Lower lobe of right lung (tissue), 2 donors: ENCODE results near the gene PLTP. TPM values are rescaled to one million over a fixed set of nuclear protein-coding genes. Genes with fewer than 3 reads are reported as not detected.

Experiments used
- ATAC-seq, 2 donors: fragments of 200-7000 bp; cut with Tn5 transposase; one replicate each; pipeline ENCODE4 v1.9.1; 2020 to 2022; ENCODE audit warnings: mild to moderate bottlenecking in 2 of 2, moderate library complexity in 2 of 2
- DNase-seq: peaks from one replicate; pipeline ENCODE4 v3.0.0-alpha.2; 2020
- H3K27ac ChIP-seq: fragments of 200-600 bp; one replicate; pipeline ENCODE4 v1.8.0; 2022
- H3K27me3 ChIP-seq: fragments of 200-600 bp; one replicate; pipeline ENCODE4 v1.8.0; 2022; ENCODE audit warnings: low read depth
- H3K36me3 ChIP-seq: fragments of 200-600 bp; one replicate; pipeline ENCODE4 v1.8.0; 2022; ENCODE audit warnings: mild to moderate bottlenecking
- H3K4me1 ChIP-seq: fragments of 200-600 bp; one replicate; pipeline ENCODE4 v1.8.0; 2022
- H3K4me3 ChIP-seq: fragments of 200-600 bp; one replicate; pipeline ENCODE4 v1.8.0; 2022; ENCODE audit warnings: mild to moderate bottlenecking
- H3K9me3 ChIP-seq: fragments of 200-600 bp; one replicate; pipeline ENCODE4 v1.8.0; 2022
- intact Hi-C: fragments of 100-400 bp; cut with DNase I; formaldehyde crosslinking; loops from one replicate; pipeline ENCODE4 v1.11.0; 2022
- long read RNA-seq: library from polyadenylated mRNA; unstranded; transcript quantifications from one replicate; pipeline ENCODE4 v2.0.0, GENCODE V29; 2021
- total RNA-seq: library from RNA; stranded (reverse); fragmentation: NEBNext Ultra II Directional; extraction: Animal tissue kit (Norgen Biotek cat#: 25700); gene quantifications from one replicate; pipeline ENCODE4 v1.2.1, GENCODE V29; 2021
- TF ChIP-seq, protein P1 (sequence below): fragments of 200-600 bp; IDR thresholded peaks from one replicate; pipeline ENCODE4 v1.8.0; 2022; ENCODE audit warnings: antibody characterized with exemption, mild to moderate bottlenecking
- donor health status: DM: no; HTN: yes; CAD: no; lungs with severe emphysema.

Gene PLTP, protein sequence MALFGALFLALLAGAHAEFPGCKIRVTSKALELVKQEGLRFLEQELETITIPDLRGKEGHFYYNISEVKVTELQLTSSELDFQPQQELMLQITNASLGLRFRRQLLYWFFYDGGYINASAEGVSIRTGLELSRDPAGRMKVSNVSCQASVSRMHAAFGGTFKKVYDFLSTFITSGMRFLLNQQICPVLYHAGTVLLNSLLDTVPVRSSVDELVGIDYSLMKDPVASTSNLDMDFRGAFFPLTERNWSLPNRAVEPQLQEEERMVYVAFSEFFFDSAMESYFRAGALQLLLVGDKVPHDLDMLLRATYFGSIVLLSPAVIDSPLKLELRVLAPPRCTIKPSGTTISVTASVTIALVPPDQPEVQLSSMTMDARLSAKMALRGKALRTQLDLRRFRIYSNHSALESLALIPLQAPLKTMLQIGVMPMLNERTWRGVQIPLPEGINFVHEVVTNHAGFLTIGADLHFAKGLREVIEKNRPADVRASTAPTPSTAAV
- total RNA-seq, result 145 TPM
- long read RNA-seq, transcript PLTP-203 (16 exons, 1,743 nt), result major isoform, 111 of 156 reads
- long read RNA-seq, partial matches to known transcripts, result 30 of 156 reads
- long read RNA-seq, other reads (novel, unspliced or antisense), result 9 of 156 reads

DNA sequence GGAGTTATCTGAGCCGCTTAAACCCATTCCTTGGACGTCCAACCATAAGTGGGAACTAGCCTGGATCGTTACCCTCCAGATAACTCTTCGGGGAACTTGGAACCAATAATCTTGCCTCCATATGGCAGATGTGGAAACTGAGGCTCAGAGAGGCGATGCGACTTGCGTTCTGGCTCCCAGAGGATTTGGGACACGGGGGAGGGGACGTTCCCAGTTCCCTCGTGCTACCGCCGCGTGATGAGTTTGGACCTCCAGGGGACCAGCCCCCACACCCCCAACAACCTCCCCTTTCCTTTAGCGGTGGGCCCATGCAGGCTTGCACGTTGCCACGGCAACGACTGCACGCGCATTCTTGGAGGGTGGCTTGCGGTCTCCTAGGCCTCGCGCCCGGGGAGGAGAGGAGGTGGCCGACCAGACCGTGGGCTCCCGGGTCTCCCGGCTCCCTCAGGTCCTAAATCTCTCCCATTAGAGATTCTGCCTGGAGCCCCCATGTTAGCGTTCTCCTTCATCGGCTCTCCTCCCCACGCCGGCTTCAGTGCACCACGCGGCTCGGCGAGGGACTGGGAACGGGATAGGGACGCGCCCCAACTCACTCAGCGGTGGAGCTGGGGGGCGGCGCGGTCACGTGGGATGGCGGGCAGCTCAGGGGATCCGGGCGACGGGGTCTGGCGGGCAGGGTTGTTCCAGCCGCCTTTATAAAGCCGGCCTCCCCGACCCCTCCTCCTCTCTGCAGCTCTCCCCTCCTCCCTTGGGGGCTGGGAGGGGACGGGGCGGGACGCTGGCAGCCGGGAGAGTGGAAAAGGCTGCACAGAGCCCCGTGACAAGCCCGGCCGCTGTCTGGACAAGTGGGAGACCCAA lies at the start of gene PLTP:
Gene PLTP (minus strand): TSS at position 670 of the 858 bp plus-strand sequence. CDS start 703 bp downstream, outside the sequence.
- H3K27me3 ChIP-seq, result peaks cover 4% of the 10 kb centered on the region
- H3K27ac ChIP-seq, result peak within 1 kb of the TSS; percentile 79
- peak within 1 kb of the TSS; percentile 59 for H3K4me3 ChIP-seq
- TF ChIP-seq, protein P1, sequence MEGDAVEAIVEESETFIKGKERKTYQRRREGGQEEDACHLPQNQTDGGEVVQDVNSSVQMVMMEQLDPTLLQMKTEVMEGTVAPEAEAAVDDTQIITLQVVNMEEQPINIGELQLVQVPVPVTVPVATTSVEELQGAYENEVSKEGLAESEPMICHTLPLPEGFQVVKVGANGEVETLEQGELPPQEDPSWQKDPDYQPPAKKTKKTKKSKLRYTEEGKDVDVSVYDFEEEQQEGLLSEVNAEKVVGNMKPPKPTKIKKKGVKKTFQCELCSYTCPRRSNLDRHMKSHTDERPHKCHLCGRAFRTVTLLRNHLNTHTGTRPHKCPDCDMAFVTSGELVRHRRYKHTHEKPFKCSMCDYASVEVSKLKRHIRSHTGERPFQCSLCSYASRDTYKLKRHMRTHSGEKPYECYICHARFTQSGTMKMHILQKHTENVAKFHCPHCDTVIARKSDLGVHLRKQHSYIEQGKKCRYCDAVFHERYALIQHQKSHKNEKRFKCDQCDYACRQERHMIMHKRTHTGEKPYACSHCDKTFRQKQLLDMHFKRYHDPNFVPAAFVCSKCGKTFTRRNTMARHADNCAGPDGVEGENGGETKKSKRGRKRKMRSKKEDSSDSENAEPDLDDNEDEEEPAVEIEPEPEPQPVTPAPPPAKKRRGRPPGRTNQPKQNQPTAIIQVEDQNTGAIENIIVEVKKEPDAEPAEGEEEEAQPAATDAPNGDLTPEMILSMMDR, result no peak
- peak; percentile 32 to 57 for ATAC-seq
- H3K4me1 ChIP-seq, result peaks cover 36% of the 10 kb centered on the region
- H3K36me3 ChIP-seq, result no peaks in the 10 kb centered on the region
- DNase-seq, result peak; percentile 66
- intact Hi-C loops, result no loop called here
- H3K9me3 ChIP-seq, result no peaks in the 10 kb centered on the region

DNA sequence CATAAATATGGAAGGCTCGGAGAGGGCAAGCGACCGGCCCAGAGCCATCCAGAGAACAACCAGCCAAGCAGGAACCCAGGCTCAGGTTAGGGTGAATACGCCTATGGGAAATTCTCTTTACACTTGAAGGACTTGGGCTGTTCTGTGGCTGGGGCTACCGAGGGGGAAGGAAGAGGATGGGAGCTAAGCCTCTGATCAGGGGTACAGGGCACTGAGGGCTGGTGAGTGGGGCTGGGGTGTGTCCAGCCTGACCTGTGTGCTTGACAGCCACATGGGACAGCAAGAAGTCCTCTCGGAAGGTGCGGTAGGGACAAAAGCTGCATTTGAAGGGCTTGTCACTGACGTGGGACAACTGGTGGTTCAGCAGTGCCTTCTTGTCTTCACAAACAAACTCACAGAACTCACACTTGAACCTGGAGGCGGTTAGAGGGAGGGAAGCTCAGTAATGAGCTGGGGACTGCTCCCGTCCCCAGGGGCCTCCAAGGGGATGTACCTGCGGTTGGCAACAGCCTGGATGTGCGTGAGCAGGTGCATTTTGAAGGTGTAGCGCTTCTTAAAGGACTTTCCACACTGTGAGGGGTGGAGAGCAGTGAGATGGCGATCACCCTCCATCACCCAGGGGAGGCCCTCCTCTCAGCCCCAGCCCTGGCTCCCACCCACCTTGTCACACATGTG lies 48.1 kb upstream of the PLTP start:
- Histone ChIP-seq H3K9me3 (no peaks in the 10 kb centered on the region), H3K27me3 (no peaks in the 10 kb centered on the region), H3K4me1 (no peaks in the 10 kb centered on the region), H3K4me3 (no peak overlapping the region), H3K27ac (no peak overlapping the region), H3K36me3 (peaks cover 99% of the 10 kb centered on the region)
- ATAC-seq, result no peak
- TF ChIP-seq, protein P1, result no peak
- peak; percentile 25 for DNase-seq
- intact Hi-C loops, result no loop called here

DNA sequence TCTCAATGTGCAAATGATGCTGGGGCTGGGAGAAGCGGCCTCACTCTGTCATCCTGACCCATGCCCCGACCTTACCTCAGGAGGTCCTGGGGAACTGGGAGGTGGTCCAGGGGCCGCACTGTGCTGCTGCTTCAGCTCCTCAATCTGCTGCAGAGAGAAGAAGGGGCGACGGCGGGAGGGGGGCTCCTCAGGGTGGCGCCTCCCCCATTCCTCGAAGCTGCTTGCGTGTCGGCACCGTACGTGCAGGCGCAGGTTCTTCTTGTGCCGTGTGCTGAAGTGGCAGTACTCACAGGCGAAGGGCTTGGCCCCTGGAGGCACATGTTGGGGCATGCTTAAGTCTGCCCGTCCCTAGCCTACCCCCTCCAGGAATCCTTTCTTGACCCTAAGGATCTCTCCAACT lies 47.2 kb upstream of the PLTP start:
- intact Hi-C loops, result no loop called here
- Histone ChIP-seq H3K36me3 (peaks cover 89% of the 10 kb centered on the region), H3K4me1 (no peaks in the 10 kb centered on the region), H3K27me3 (no peaks in the 10 kb centered on the region), H3K4me3 (no peak overlapping the region), H3K27ac (no peak overlapping the region), H3K9me3 (no peaks in the 10 kb centered on the region)
- TF ChIP-seq, protein P1, result no peak
- DNase-seq, result peak; percentile 34
- no peak for ATAC-seq

DNA sequence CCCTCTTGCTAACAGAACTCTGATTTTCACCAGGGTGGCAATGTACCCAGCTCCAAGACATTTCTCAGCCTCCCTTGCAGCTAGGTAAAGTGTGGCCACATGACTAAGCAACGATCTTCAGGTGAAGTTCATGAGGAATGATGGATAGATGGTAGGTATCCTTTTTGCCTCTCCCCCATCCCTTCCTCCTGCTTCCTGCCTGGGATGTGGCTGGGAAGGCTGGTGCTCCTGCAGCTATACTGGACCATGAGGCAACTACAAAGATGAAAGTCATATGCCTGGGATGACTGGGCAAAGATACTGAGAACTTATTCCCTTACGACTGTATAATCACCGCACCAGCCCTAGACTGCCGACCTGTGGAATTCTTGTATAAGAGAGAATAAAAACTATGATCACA lies 46.6 kb upstream of the PLTP start:
- Histone ChIP-seq H3K4me3 (no peak overlapping the region), H3K27ac (no peak overlapping the region), H3K36me3 (peaks cover 87% of the 10 kb centered on the region), H3K4me1 (no peaks in the 10 kb centered on the region), H3K27me3 (no peaks in the 10 kb centered on the region), H3K9me3 (no peaks in the 10 kb centered on the region)
- intact Hi-C loops, result no loop called here
- DNase-seq (no peak), ATAC-seq (no peak)
- TF ChIP-seq, protein P1, result no peak
